Tibial nerve (tissue), 4 donors: ENCODE data around the gene PPP2R2D. TPM values are rescaled to one million over a fixed set of nuclear protein-coding genes. Genes with fewer than 3 reads are reported as not detected.

Experiments used
- DNase-seq, 2 donors: peaks; one replicate each; pipeline ENCODE4 v3.0.0-alpha.2; 2019; ENCODE audit warnings: low spot score in 2 of 2
- H3K27ac ChIP-seq, 4 donors: fragments of 200-600 bp; sonication (generic) in 3 of 4; one replicate each; pipeline ENCODE4 v1.5.1; 2017 to 2019; ENCODE audit warnings: mild to moderate bottlenecking in 1 of 4
- H3K27me3 ChIP-seq, 2 donors: fragments of 200-600 bp; sonication (generic) in 1 of 2; one replicate each; pipeline versions ENCODE4 v1.5.1 to v1.6.0; 2017 to 2019
- H3K36me3 ChIP-seq, 3 donors: fragments of 200-600 bp; sonication (generic); one replicate each; pipeline ENCODE4 v1.5.1; 2018 to 2019
- H3K4me1 ChIP-seq, 4 donors: fragments of 200-600 bp; sonication (generic) in 3 of 4; one replicate each; pipeline ENCODE4 v1.5.1; 2017 to 2019
- H3K4me3 ChIP-seq, 4 donors: fragments of 200-600 bp; sonication (generic) in 3 of 4; one replicate each; pipeline ENCODE4 v1.5.1; 2017 to 2019; ENCODE audit warnings: mild to moderate bottlenecking in 1 of 4, moderate library complexity in 1 of 4
- H3K9me3 ChIP-seq, 4 donors: fragments of 200-600 bp; sonication (generic) in 3 of 4; one replicate each; pipeline ENCODE4 v1.5.1; 2017 to 2019
- EP300 ChIP-seq, 2 donors: sonication (generic); formaldehyde crosslinking; IDR thresholded peaks; one replicate each; pipeline ENCODE4 v1.6.1; 2017; ENCODE audit warnings: antibody characterized with exemption in 2 of 2, mild to moderate bottlenecking in 1 of 2
- POLR2A ChIP-seq, 2 donors: fragments of 450-650 bp; IDR thresholded peaks; one replicate each; pipeline ENCODE4 v1.6.1; 2017; ENCODE audit warnings: antibody characterized with exemption in 2 of 2, mild to moderate bottlenecking in 2 of 2, moderate library complexity in 2 of 2
- WGBS, 2 donors: methylation state at CpG; one replicate each; pipeline ENCODE4 v1.1.5; 2018; 5-methylcytosine and 5-hydroxymethylcytosine counted together
- total RNA-seq, 4 donors: library from RNA; depleted of rRNA; stranded (reverse); fragments of >200 nt; gene quantifications; one replicate each; pipeline ENCODE4 v1.1.0, GENCODE V29; 2016
- TF ChIP-seq, protein P1 (sequence below), 5 experiments: fragments of 200-600 bp in 3 of 5; fragments of 450-650 bp in 2 of 5; sonication (generic) in 3 of 5; IDR thresholded peaks; one replicate each; pipeline ENCODE4 v1.5.1; 2016 to 2019; ENCODE audit warnings: antibody characterized with exemption in 5 of 5, mild to moderate bottlenecking in 3 of 5, moderate library complexity in 2 of 5

Gene PPP2R2D
- total RNA-seq, 4 donors from 2014 or later, result 22.9 to 35.1 (median 28.9) TPM

DNA sequence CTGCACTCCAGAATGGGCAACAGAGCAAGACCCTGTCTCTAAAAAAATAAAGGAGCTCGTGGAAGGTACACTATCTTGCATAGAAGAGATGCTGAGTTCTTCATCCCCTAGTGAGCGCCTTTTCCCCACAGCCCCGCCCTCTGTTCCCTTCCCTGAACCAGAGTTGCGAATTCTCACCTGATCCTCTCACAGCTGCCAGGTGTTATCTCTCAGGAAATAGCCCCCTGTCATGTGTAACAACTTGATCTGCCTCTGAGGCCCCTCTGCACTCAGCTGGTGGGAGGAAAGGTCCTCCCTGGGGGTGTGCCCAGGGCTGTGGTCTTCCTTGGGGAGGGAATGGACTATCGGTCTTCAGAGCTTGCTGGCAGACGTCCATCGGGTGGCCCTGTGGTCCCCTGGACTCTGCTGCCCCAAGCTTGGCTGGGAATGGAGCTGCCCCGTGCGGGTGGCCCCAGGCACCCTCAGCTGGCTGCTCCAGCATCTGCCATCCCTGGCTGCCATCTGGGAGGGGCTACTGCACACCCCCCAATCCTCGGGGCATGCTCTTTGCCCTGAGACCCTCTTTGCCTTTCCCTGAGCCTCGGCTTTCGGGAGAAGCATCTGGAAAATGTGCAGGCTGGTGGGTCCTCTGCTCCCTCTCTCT lies 102.6 kb downstream of the PPP2R2D start:
- Histone ChIP-seq H3K27me3 (no peaks in the 10 kb centered on the region), H3K36me3 (peaks cover 0 to 4% (median 0%) of the 10 kb centered on the region in 3 donors), H3K4me1 (peaks cover 0 to 8% (median 6%) of the 10 kb centered on the region in 4 donors), H3K27ac (no peak overlapping the region), H3K4me3 (no peak overlapping the region), H3K9me3 (peaks cover 0 to 7% (median 0%) of the 10 kb centered on the region in 4 donors)
- DNase-seq, result no peak
- TF ChIP-seq, protein P1, sequence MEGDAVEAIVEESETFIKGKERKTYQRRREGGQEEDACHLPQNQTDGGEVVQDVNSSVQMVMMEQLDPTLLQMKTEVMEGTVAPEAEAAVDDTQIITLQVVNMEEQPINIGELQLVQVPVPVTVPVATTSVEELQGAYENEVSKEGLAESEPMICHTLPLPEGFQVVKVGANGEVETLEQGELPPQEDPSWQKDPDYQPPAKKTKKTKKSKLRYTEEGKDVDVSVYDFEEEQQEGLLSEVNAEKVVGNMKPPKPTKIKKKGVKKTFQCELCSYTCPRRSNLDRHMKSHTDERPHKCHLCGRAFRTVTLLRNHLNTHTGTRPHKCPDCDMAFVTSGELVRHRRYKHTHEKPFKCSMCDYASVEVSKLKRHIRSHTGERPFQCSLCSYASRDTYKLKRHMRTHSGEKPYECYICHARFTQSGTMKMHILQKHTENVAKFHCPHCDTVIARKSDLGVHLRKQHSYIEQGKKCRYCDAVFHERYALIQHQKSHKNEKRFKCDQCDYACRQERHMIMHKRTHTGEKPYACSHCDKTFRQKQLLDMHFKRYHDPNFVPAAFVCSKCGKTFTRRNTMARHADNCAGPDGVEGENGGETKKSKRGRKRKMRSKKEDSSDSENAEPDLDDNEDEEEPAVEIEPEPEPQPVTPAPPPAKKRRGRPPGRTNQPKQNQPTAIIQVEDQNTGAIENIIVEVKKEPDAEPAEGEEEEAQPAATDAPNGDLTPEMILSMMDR (IDR thresholded peaks at IDR 0.05), result no peak
- TF ChIP-seq EP300 (IDR thresholded peaks at IDR 0.05) (no peak), POLR2A (IDR thresholded peaks at IDR 0.05) (no peak)
- WGBS, 2 donors, result 66 to 74% methylated on average over 9 to 12 of the region's 12 CpGs

DNA sequence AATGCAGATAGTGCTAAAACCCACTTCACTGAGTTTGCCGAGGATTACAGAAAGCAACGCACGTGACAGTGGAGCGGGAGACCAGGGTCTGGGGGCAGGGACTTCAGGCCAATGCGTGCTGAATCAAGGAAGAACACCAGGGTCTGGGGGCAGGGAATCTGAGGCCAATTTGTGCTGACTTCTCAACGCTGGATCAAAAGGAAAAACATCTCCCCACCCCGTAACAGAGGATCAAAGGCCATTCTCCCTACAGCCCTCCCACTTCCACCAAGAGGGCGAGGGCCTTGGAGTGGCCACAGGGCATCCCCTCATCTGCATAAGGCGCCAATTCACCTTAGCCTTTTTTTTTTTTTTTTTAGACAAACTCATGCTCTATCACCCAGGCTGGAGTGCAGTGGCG lies 103.2 kb downstream of the PPP2R2D start:
- peaks cover 0 to 2% (median under 1%) of the 10 kb centered on the region in 4 donors for H3K4me1 ChIP-seq
- peaks cover 0 to 4% (median 0%) of the 10 kb centered on the region in 3 donors for H3K36me3 ChIP-seq
- no peak overlapping the region for H3K27ac ChIP-seq
- H3K27me3 ChIP-seq, result no peaks in the 10 kb centered on the region
- H3K9me3 ChIP-seq, result peaks cover 0 to 7% (median 0%) of the 10 kb centered on the region in 4 donors
- DNase-seq, result no peak
- TF ChIP-seq POLR2A (IDR thresholded peaks at IDR 0.05), result no peak
- WGBS, 2 donors, result 64 to 68% methylated on average over 10 of the region's 10 CpGs
- H3K4me3 ChIP-seq, result no peak overlapping the region

GRCh38 chr10:132005147-132005546 lies 104.3 kb downstream of the PPP2R2D start:
- no peak for TF ChIP-seq POLR2A (IDR thresholded peaks at IDR 0.05)
- TF ChIP-seq, protein P1 (IDR thresholded peaks at IDR 0.05), result no peak
- TF ChIP-seq EP300 (IDR thresholded peaks at IDR 0.05), result no peak
- Histone ChIP-seq H3K27me3 (no peaks in the 10 kb centered on the region), H3K4me3 (no peak overlapping the region), H3K4me1 (no peaks in the 10 kb centered on the region), H3K36me3 (peaks cover 0 to 4% (median 0%) of the 10 kb centered on the region in 3 donors), H3K9me3 (peaks cover 0 to 7% (median 0%) of the 10 kb centered on the region in 4 donors), H3K27ac (no peak overlapping the region)
- no peak for DNase-seq
- 93% methylated on average over 6 of the region's 6 CpGs for WGBS, 2 donors

GRCh38 chr10:132006966-132007365 lies 106.2 kb downstream of the PPP2R2D start:
- H3K4me3 ChIP-seq, result no peak overlapping the region
- peaks cover 0 to 4% (median 0%) of the 10 kb centered on the region in 3 donors for H3K36me3 ChIP-seq
- H3K27me3 ChIP-seq, result no peaks in the 10 kb centered on the region
- peaks cover 0 to 7% (median 0%) of the 10 kb centered on the region in 4 donors for H3K9me3 ChIP-seq
- H3K27ac ChIP-seq, result no peak overlapping the region
- TF ChIP-seq POLR2A (IDR thresholded peaks at IDR 0.05) (no peak), EP300 (IDR thresholded peaks at IDR 0.05) (no peak)
- TF ChIP-seq, protein P1 (IDR thresholded peaks at IDR 0.05), result no peak
- no peak for DNase-seq
- H3K4me1 ChIP-seq, result no peaks in the 10 kb centered on the region
- WGBS, 2 donors, result 68 to 72% methylated on average over 4 of the region's 4 CpGs

GRCh38 chr10:132007681-132008080 lies 106.9 kb downstream of the PPP2R2D start:
- Histone ChIP-seq H3K27me3 (no peaks in the 10 kb centered on the region), H3K36me3 (peaks cover 0 to 4% (median 0%) of the 10 kb centered on the region in 3 donors), H3K4me1 (no peaks in the 10 kb centered on the region), H3K9me3 (peaks cover 0 to 7% (median 0%) of the 10 kb centered on the region in 4 donors), H3K4me3 (no peak overlapping the region), H3K27ac (no peak overlapping the region)
- TF ChIP-seq EP300 (IDR thresholded peaks at IDR 0.05), result no peak
- TF ChIP-seq, protein P1 (IDR thresholded peaks at IDR 0.05), result no peak
- TF ChIP-seq POLR2A (IDR thresholded peaks at IDR 0.05), result no peak
- 82 to 87% methylated on average over 10 of the region's 10 CpGs for WGBS, 2 donors
- DNase-seq, result no peak

Other genes starting within 250 kb of the PPP2R2D start
- 100 to 1,000 TPM; 118 to 175 (median 137) TPM for gene BNIP3, start 80.9 kb downstream of the PPP2R2D start, total RNA-seq
- under 1 TPM; 0.42 to 0.98 (median 0.67) TPM for gene JAKMIP3, start 164.9 kb downstream of the PPP2R2D start, total RNA-seq